Endodermal cell (in vitro differentiated cells): ENCODE data around the gene KCNJ1. TPM values are rescaled to one million over a fixed set of nuclear protein-coding genes. Genes with fewer than 3 reads are reported as not detected.

Source experiments
- DNase-seq: peaks from one replicate; pipeline ENCODE4 v3.0.0-alpha.2; 2017
- H3K27ac ChIP-seq: 2 replicates; pipeline ENCODE4 v1.5.1; 2013; ENCODE audit warnings: mild to moderate bottlenecking, low read depth, low read length, moderate library complexity
- H3K27me3 ChIP-seq: 2 replicates; pipeline ENCODE4 v1.6.1; 2013; ENCODE audit warnings: mild to moderate bottlenecking, low read length, moderate library complexity; ENCODE audit not compliant: insufficient read depth, control insufficient read depth, poor library complexity, severe bottlenecking
- H3K36me3 ChIP-seq: 2 replicates; pipeline ENCODE4 v1.7.0; 2013; ENCODE audit warnings: mild to moderate bottlenecking, low read length, moderate library complexity; ENCODE audit not compliant: control insufficient read depth, insufficient read depth
- H3K4me1 ChIP-seq: one replicate; pipeline ENCODE4 v1.7.0; 2013; ENCODE audit warnings: low read length; ENCODE audit not compliant: control insufficient read depth, insufficient read depth
- H3K4me3 ChIP-seq: 2 replicates; pipeline ENCODE4 v1.5.1; 2013; ENCODE audit warnings: mild to moderate bottlenecking, low read length, moderate library complexity
- H3K9ac ChIP-seq: 2 replicates; pipeline ENCODE4 v1.6.1; 2013; ENCODE audit warnings: mild to moderate bottlenecking, low read length, moderate library complexity; ENCODE audit not compliant: poor library complexity, severe bottlenecking; ENCODE audit errors: extremely low read depth
- H3K9me3 ChIP-seq: 2 replicates; pipeline ENCODE4 v1.6.1; 2013; ENCODE audit warnings: mild to moderate bottlenecking, low read length, moderate library complexity; ENCODE audit not compliant: control insufficient read depth
- H3K27ac Mint-ChIP-seq: 2 replicates; pipeline ENCODE4 v1.8.0; 2020; ENCODE audit warnings: mixed read lengths
- H3K27me3 Mint-ChIP-seq: 2 replicates; pipeline ENCODE4 v1.8.0; 2021; ENCODE audit warnings: mild to moderate bottlenecking, mixed read lengths; ENCODE audit not compliant: insufficient read depth
- H3K36me3 Mint-ChIP-seq: 2 replicates; pipeline ENCODE4 v1.8.0; 2020; ENCODE audit warnings: low read depth, mixed read lengths
- H3K4me1 Mint-ChIP-seq: 2 replicates; pipeline ENCODE4 v1.8.0; 2020; ENCODE audit warnings: mixed read lengths
- H3K4me3 Mint-ChIP-seq: 2 replicates; pipeline ENCODE4 v1.8.0; 2020; ENCODE audit warnings: mild to moderate bottlenecking, moderate library complexity, mixed read lengths
- H3K9me3 Mint-ChIP-seq: 2 replicates; pipeline ENCODE4 v1.8.0; 2020; ENCODE audit warnings: mild to moderate bottlenecking, mixed read lengths
- CTCF ChIP-seq: fragments of 200-600 bp; sonication (generic); conservative IDR thresholded peaks from 2 replicates; pipeline ENCODE4 v1.5.0; 2021; ENCODE audit warnings: antibody characterized with exemption, mild to moderate bottlenecking
- WGBS, 2 experiments: methylation state at CpG; one replicate each; pipeline versions ENCODE4 v1.1.5 to v1.1.7; 2013; ENCODE audit warnings: missing lambda C conversion rate in 2 of 2, mixed read lengths in 1 of 2; ENCODE audit not compliant: insufficient coverage in 1 of 2, insufficient read length in 1 of 2; 5-methylcytosine and 5-hydroxymethylcytosine counted together
- total RNA-seq, 2 donors: library from RNA; stranded (reverse); fragmentation: NEBNext Ultra II Directional in 1 of 2; extraction: Animal tissue kit (Norgen Biotek cat#: 25700) in 1 of 2; gene quantifications; 2 replicates in 1 of 2; 3 replicates in 1 of 2; pipeline ENCODE4 v1.2.1, GENCODE V29; 2021

Gene KCNJ1
- total RNA-seq, 2 donors from 2014 or later, result not detected

- no peak overlapping the region for H3K4me3 Mint-ChIP-seq
- DNase-seq, result no peak
- H3K4me1 Mint-ChIP-seq, result no peaks in the 10 kb centered on the region
- TF ChIP-seq CTCF, result no peak
- Histone ChIP-seq H3K4me3 (no peak overlapping the region), H3K9ac (no peak overlapping the region), H3K9me3 (no peaks in the 10 kb centered on the region), H3K27ac (no peak overlapping the region), H3K36me3 (no peaks in the 10 kb centered on the region), H3K27me3 (no peaks in the 10 kb centered on the region), H3K4me1 (no peaks in the 10 kb centered on the region)
- H3K27me3 Mint-ChIP-seq, result peaks cover 2% of the 10 kb centered on the region
- H3K27ac Mint-ChIP-seq, result no peak overlapping the region
- WGBS, 2 experiments, result 87 to 100% methylated on average over 1 to 5 of the region's 5 CpGs
- no peaks in the 10 kb centered on the region for H3K36me3 Mint-ChIP-seq
- no peaks in the 10 kb centered on the region for H3K9me3 Mint-ChIP-seq
These were observed 27.0 kb downstream of the KCNJ1 start for GRCh38 chr11:128840137-128840536.

- no peaks in the 10 kb centered on the region for H3K36me3 ChIP-seq
- WGBS, 2 experiments, result 67 to 79% methylated on average over 2 to 5 of the region's 5 CpGs
- TF ChIP-seq CTCF, result no peak
- H3K9me3 Mint-ChIP-seq, result no peaks in the 10 kb centered on the region
- H3K27me3 Mint-ChIP-seq, result peaks cover 2% of the 10 kb centered on the region
- DNase-seq, result no peak
- no peak overlapping the region for H3K4me3 ChIP-seq
- H3K27me3 ChIP-seq, result no peaks in the 10 kb centered on the region
- H3K9ac ChIP-seq, result no peak overlapping the region
- no peaks in the 10 kb centered on the region for H3K4me1 Mint-ChIP-seq
- no peak overlapping the region for H3K4me3 Mint-ChIP-seq
- no peak overlapping the region for H3K27ac Mint-ChIP-seq
- no peak overlapping the region for H3K27ac ChIP-seq
- H3K4me1 ChIP-seq, result no peaks in the 10 kb centered on the region
- no peaks in the 10 kb centered on the region for H3K36me3 Mint-ChIP-seq
- no peaks in the 10 kb centered on the region for H3K9me3 ChIP-seq
These were observed 28.0 kb downstream of the KCNJ1 start for GRCh38 chr11:128839081-128839480.

- Mint-ChIP-seq H3K4me3 (no peak overlapping the region), H3K27ac (no peak overlapping the region), H3K27me3 (peaks cover 6% of the 10 kb centered on the region), H3K4me1 (no peaks in the 10 kb centered on the region), H3K9me3 (no peaks in the 10 kb centered on the region), H3K36me3 (no peaks in the 10 kb centered on the region)
- Histone ChIP-seq H3K4me1 (no peaks in the 10 kb centered on the region), H3K36me3 (no peaks in the 10 kb centered on the region), H3K27ac (no peak overlapping the region), H3K9ac (no peak overlapping the region), H3K9me3 (no peaks in the 10 kb centered on the region), H3K27me3 (no peaks in the 10 kb centered on the region), H3K4me3 (no peak overlapping the region)
- 90 to 93% methylated on average over 3 to 4 of the region's 4 CpGs for WGBS, 2 experiments
- no peak for TF ChIP-seq CTCF
- DNase-seq, result no peak
These were observed 29.5 kb downstream of the KCNJ1 start for GRCh38 chr11:128837627-128838026.
